Measurements from ENCODE around the gene CACNA1G. TPM values are rescaled to one million over a fixed set of nuclear protein-coding genes. Genes with fewer than 3 reads are reported as not detected.

The CACNA1G gene
- total and polyA plus RNA-seq, 2 donors (not counting 3 experiments of a cell fraction or from before 2014, with no cell fraction given) = not detected

- CTCF ChIA-PET = interaction anchor here (0.6 to 5.2 kb wide), 6 partner anchors 10 to 46 kb away, joined by 3 to 21 read pairs (median 4); no protein-coding TSS in a partner anchor
- FAIRE-seq = no peak
- H3K27me3 ChIP-seq (ENCODE audit: control insufficient read depth in 2 of 2, insufficient read depth in 2 of 2, low read length in 2 of 2) = no peaks in the 10 kb centered on the region
- H3K9ac ChIP-seq (replicated peaks; ENCODE audit: extremely low read depth, insufficient read depth, low read length) = no peak overlapping the region
- H3K4me2 ChIP-seq (ENCODE audit: insufficient read depth, low read length) = no peak overlapping the region
- H4K20me1 ChIP-seq (replicated peaks; ENCODE audit: control insufficient read depth, extremely low read depth, insufficient read depth, low read length) = no peaks in the 10 kb centered on the region
- no TSS peak for BruUV-seq (replicated peaks)
- peak overlapping the region; percentile 50 for H3K27ac ChIP-seq (ENCODE audit: insufficient read depth, low read depth, low read length)
- no peaks in the 10 kb centered on the region for H3K79me2 ChIP-seq (ENCODE audit: control insufficient read depth, insufficient read depth, low read length)
- H3K4me1 ChIP-seq (ENCODE audit: control insufficient read depth, extremely low read depth, insufficient read depth, low read length) = peaks cover 14% of the 10 kb centered on the region
- H2AFZ ChIP-seq (ENCODE audit: low read depth, low read length) = peak overlapping the region; percentile 53
- POLR2A ChIA-PET = interaction anchor here (1.1 kb wide), 1 partner anchor 8 kb away, joined by 3 read pairs; no protein-coding TSS in a partner anchor
- no peaks in the 10 kb centered on the region for H3K36me3 ChIP-seq (ENCODE audit: control insufficient read depth in 2 of 2, extremely low read depth in 1 of 2, insufficient read depth in 2 of 2, low read length in 2 of 2)
- DNase-seq (ENCODE audit: low read depth, low spot score) = no peak
- intact Hi-C loops (cut with micrococcal nuclease) (loop anchor here (1.0 kb wide), 1 partner anchor 9 kb away; no protein-coding TSS in a partner anchor), dilution Hi-C loops (cut with MboI; ENCODE audit: extremely low pct_ligation_motif_present, low sequenced_read_pairs) (no loop called here)
- H3K9me1 ChIP-seq (replicated peaks; ENCODE audit: control insufficient read depth, extremely low read depth, insufficient read depth, low read length) = no peaks in the 10 kb centered on the region
- H3K4me3 ChIP-seq (replicated peaks in 1 of 3; ENCODE audit: insufficient read depth in 1 of 3, low read depth in 1 of 3, low read length in 3 of 3) = no peak overlapping the region
- no peak for TF ChIP-seq EZH2 (IDR thresholded peaks at IDR 0.05; ENCODE audit: borderline replicate concordance, low read depth, low read length, severe bottlenecking)
- TF ChIP-seq FOS (IDR thresholded peaks at IDR 0.05; ENCODE audit: borderline replicate concordance, insufficient read depth, low read length) = no peak
- TF ChIP-seq CTCF (IDR thresholded peaks at IDR 0.05; ENCODE audit: extremely low read depth in 1 of 2, insufficient read depth in 1 of 2, low read depth in 1 of 2, low read length in 2 of 2) = no peak
- no peak for TF ChIP-seq GATA2 (IDR thresholded peaks at IDR 0.05; ENCODE audit: insufficient read depth, insufficient read length, low read depth, low read length)
- TF ChIP-seq POLR2A (IDR thresholded peaks at IDR 0.05; ENCODE audit: low read depth, low read length) = no peak
- TF ChIP-seq JUN (IDR thresholded peaks at IDR 0.05; ENCODE audit: borderline replicate concordance, insufficient read depth, insufficient read length, low read depth) = no peak
- no peak for TF ChIP-seq MYC (IDR thresholded peaks at IDR 0.05; ENCODE audit: low read depth, low read length)
- TF ChIP-seq POLR2AphosphoS5 (IDR thresholded peaks at IDR 0.05; ENCODE audit: insufficient read depth, low read depth, low read length) = no peak
- TF ChIP-seq MAX (IDR thresholded peaks at IDR 0.05; ENCODE audit: insufficient read depth, insufficient read length) = no peak
- no peaks in the 10 kb centered on the region for H3K9me3 ChIP-seq (replicated peaks; ENCODE audit: control insufficient read depth, insufficient read depth, low read length)
Measured at GRCh38 chr17:50668838-50669581, 108.5 kb downstream of the CACNA1G start.

All from endothelial cell of umbilical vein (primary cell).